ENCODE results near the gene KIRREL3. TPM values are rescaled to one million over a fixed set of nuclear protein-coding genes. Genes with fewer than 3 reads are reported as not detected.

The KIRREL3 gene
- total and polyA plus RNA-seq, 2 of the 8 experiments (the other 6 are each of a cell fraction or from before 2014, with no cell fraction given) = 0.29 to 0.32 TPM

GRCh38 chr11:127037596-127037995, 37.0 kb upstream of the KIRREL3 start:
- Histone ChIP-seq H3K79me1 (ENCODE audit: low read depth, low read length) (no peaks in the 10 kb centered on the region), H2BK12ac (ENCODE audit: low read depth, low read length) (no peak overlapping the region), H4K8ac (ENCODE audit: extremely low read depth, insufficient read depth, low read length) (no peak overlapping the region), H3K9ac (replicated peaks in 1 of 4; ENCODE audit: extremely low read depth in 1 of 4, low read depth in 3 of 4, low read length in 3 of 4) (no peak overlapping the region), H3K56ac (replicated peaks; ENCODE audit: insufficient read length, low read depth, low read length) (no peak overlapping the region), H3K18ac (ENCODE audit: extremely low read depth, low read length) (no peak overlapping the region), H3K23ac (ENCODE audit: insufficient read length) (no peak overlapping the region), H3K4me1 (replicated peaks in 1 of 4; ENCODE audit: control insufficient read depth in 3 of 4, insufficient read depth in 4 of 4, low read length in 3 of 4) (0 out of 7 replicates have a peak, but pooled peaks cover 0 to 2% (median 0%) of the 10 kb centered on the region in 4 experiments), H3K79me2 (ENCODE audit: control insufficient read depth in 1 of 2, insufficient read depth in 2 of 2, low read length in 2 of 2) (no peaks in the 10 kb centered on the region), H2BK20ac (ENCODE audit: low read length) (no peak overlapping the region), H4K20me1 (replicated peaks in 1 of 2; ENCODE audit: control insufficient read depth in 1 of 2, insufficient read depth in 2 of 2, low read length in 2 of 2) (no peaks in the 10 kb centered on the region), H2AK5ac (ENCODE audit: low read depth, low read length) (no peak overlapping the region), H3K4me2 (ENCODE audit: insufficient read depth in 1 of 2, low read depth in 2 of 2, low read length in 2 of 2) (no peak overlapping the region), H3K27ac (ENCODE audit: low read depth, low read length) (no peak overlapping the region), H2BK15ac (ENCODE audit: low read length) (no peak overlapping the region), H3K36me3 (ENCODE audit: control insufficient read depth in 2 of 4, insufficient read depth in 4 of 4, low read length in 3 of 4) (no peaks in the 10 kb centered on the region), H3K4me3 (ENCODE audit: extremely low read depth in 1 of 4, insufficient read depth in 2 of 4, low read depth in 3 of 4, low read length in 4 of 4) (no peak overlapping the region), H4K91ac (replicated peaks; ENCODE audit: insufficient read length, low read length) (no peak overlapping the region), H3K4ac (replicated peaks; ENCODE audit: insufficient read length, low read depth, low read length) (no peak overlapping the region), H3K27me3 (replicated peaks in 1 of 4; ENCODE audit: control insufficient read depth in 3 of 4, extremely low read depth in 1 of 4, insufficient read depth in 3 of 4, low read length in 3 of 4) (no peaks in the 10 kb centered on the region), H2BK120ac (replicated peaks; ENCODE audit: low read depth, low read length) (no peak overlapping the region), H3K9me3 (ENCODE audit: insufficient read depth in 2 of 2, low read depth in 1 of 2, low read length in 1 of 2) (no peaks in the 10 kb centered on the region), H4K5ac (ENCODE audit: insufficient read length, low read depth, low read length) (no peak overlapping the region), H2BK5ac (ENCODE audit: low read depth, low read length) (no peak overlapping the region), H3K23me2 (ENCODE audit: low read depth, low read length) (no peaks in the 10 kb centered on the region), H2AFZ (ENCODE audit: low read length) (no peak overlapping the region), H3K14ac (ENCODE audit: insufficient read length) (no peak overlapping the region)
- ChIA-PET CTCF (ENCODE audit: partially characterized antibody) (interaction anchor here (0.6 to 1.5 kb wide), 7 partner anchors 10 to 469 kb away, joined by 3 to 5 read pairs (median 3); no protein-coding TSS in a partner anchor), POLR2A (ENCODE audit: partially characterized antibody) (no interaction called here)
- WGBS, 2 experiments (ENCODE audit: extremely low coverage in 1 of 2, insufficient coverage in 1 of 2, insufficient read length in 1 of 2, insufficient replicate concordance in 2 of 2, low coverage in 1 of 2, low lambda C conversion rate in 2 of 2, missing lambda C conversion rate in 1 of 2) = 91% methylated on average over 4 of the region's 4 CpGs; no CpG with 5 or more reads in 1 of the 2 experiments
- DNase-seq (ENCODE audit: low read depth in 1 of 2, low spot score in 2 of 2) = no peak
- FAIRE-seq = no peak
- TF ChIP-seq TBP (IDR thresholded peaks at IDR 0.05; ENCODE audit: low read depth, low read length) (no peak), CBX5 (IDR thresholded peaks at IDR 0.05; ENCODE audit: low read depth, low read length) (no peak), TAF7 (optimal IDR thresholded peaks at IDR 0.05; ENCODE audit: borderline replicate concordance, low read depth, low read length) (no peak), CTBP2 (IDR thresholded peaks at IDR 0.05; ENCODE audit: borderline replicate concordance, insufficient read depth, insufficient read length, low read length) (no peak), SP2 (IDR thresholded peaks at IDR 0.05; ENCODE audit: low read length) (no peak), HDAC2 (IDR thresholded peaks at IDR 0.05; ENCODE audit: borderline replicate concordance in 1 of 2, low read depth in 2 of 2, low read length in 2 of 2) (no peak), SAP30 (IDR thresholded peaks at IDR 0.05; ENCODE audit: insufficient read depth, insufficient replicate concordance, low read length) (no peak), YY1 (IDR thresholded peaks at IDR 0.05; ENCODE audit: low read depth, low read length) (no peak), NRF1 (IDR thresholded peaks at IDR 0.05; ENCODE audit: low read depth, low read length) (no peak), SUZ12 (IDR thresholded peaks at IDR 0.05; ENCODE audit: low read length) (no peak), SIRT6 (IDR thresholded peaks at IDR 0.05; ENCODE audit: low read length) (no peak), SRF (IDR thresholded peaks at IDR 0.05; ENCODE audit: low read depth, low read length) (no peak), CEBPB (IDR thresholded peaks at IDR 0.05; ENCODE audit: low read depth, low read length) (no peak), RFX5 (IDR thresholded peaks at IDR 0.05; ENCODE audit: borderline replicate concordance, low read depth, low read length) (no peak), TCF12 (IDR thresholded peaks at IDR 0.05; ENCODE audit: low read depth, low read length) (no peak)

Measured in H1 (cell line).